Gastroesophageal sphincter (tissue), 3 donors: Measurements from ENCODE around the gene PWWP2B.

ENCODE experiments used
- CTCF ChIP-seq, 4 experiments: fragments of 200-600 bp in 2 of 4; fragments of 450-650 bp in 2 of 4; sonication (generic) in 1 of 4; IDR thresholded peaks; one replicate each; pipeline ENCODE4 v1.5.1; 2017 to 2019; ENCODE audit warnings: antibody characterized with exemption in 4 of 4, mild to moderate bottlenecking in 2 of 4, moderate library complexity in 2 of 4
- EP300 ChIP-seq: sonication (generic); formaldehyde crosslinking; IDR thresholded peaks from one replicate; pipeline ENCODE4 v1.6.1; 2017; ENCODE audit warnings: antibody characterized with exemption, mild to moderate bottlenecking
- POLR2A ChIP-seq, 2 donors: fragments of 450-650 bp; IDR thresholded peaks; one replicate each; pipeline ENCODE4 v1.6.1; 2017; ENCODE audit warnings: antibody characterized with exemption in 2 of 2, mild to moderate bottlenecking in 2 of 2, moderate library complexity in 1 of 2
- POLR2AphosphoS5 ChIP-seq: sonication (generic); formaldehyde crosslinking; IDR thresholded peaks from one replicate; pipeline ENCODE4 v1.6.1; 2017; ENCODE audit warnings: antibody characterized with exemption

- TF ChIP-seq CTCF (IDR thresholded peaks at IDR 0.05) (no peak), POLR2A (IDR thresholded peaks at IDR 0.05) (no peak), POLR2AphosphoS5 (no peak), EP300 (no peak)
Measured at GRCh38 chr10:132389433-132390169, 7.4 kb upstream of the PWWP2B start.
